ENCODE measurements around the gene NCAM1. TPM values are rescaled to one million over a fixed set of nuclear protein-coding genes. Genes with fewer than 3 reads are reported as not detected.

The NCAM1 gene
- polyA plus RNA-seq, 1 experiment, result 0.27 TPM

DNA sequence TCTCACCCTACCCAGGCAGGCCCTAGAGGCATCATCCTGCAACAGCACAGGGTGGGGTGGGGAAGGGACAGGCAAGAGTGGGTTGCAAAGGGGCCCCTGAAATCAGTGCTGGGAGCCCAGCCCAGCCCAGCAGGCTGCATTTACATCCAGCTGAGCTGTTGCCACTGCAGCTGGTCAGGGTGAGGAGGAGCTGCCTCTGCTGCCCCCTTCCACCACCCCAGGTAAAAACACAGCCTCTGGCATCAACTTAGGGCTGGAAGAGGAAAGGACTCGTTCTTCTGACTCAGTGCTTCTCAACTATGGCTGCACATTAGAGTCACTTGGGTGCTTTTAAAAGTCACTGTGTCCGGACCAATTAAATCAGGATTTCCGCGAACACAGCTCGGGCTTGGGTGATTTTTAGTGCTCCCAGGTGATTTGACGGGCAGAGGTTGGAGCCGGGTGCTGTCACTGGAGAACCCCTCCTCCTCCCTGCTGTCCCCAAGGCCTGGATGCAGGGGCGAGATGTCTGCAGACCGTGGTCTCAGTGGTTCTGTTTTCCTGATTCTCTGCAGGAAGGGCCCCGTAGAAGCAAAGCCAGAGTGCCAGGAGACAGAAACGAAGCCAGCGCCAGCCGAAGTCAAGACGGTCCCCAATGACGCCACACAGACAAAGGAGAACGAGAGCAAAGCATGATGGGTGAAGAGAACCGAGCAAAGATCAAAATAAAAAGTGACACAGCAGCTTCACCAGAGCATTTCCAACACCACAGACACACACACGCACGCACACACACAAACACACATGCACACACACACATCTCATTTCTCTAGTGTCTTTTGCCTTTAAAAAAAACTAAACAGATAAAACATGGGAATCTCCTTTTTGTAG, 313.7 kb downstream of the NCAM1 start:
- no peak for DNase-seq (ENCODE audit: low read depth)
- ChIA-PET CTCF (interaction anchor here (0.9 to 1.2 kb wide), 2 partner anchors 12 to 15 kb away, joined by 3 read pairs; no protein-coding TSS in a partner anchor), POLR2A (no interaction called here)
- no peak overlapping the region for H3K4me3 ChIP-seq (ENCODE audit: low read depth, low read length)
- TF ChIP-seq, protein P1, sequence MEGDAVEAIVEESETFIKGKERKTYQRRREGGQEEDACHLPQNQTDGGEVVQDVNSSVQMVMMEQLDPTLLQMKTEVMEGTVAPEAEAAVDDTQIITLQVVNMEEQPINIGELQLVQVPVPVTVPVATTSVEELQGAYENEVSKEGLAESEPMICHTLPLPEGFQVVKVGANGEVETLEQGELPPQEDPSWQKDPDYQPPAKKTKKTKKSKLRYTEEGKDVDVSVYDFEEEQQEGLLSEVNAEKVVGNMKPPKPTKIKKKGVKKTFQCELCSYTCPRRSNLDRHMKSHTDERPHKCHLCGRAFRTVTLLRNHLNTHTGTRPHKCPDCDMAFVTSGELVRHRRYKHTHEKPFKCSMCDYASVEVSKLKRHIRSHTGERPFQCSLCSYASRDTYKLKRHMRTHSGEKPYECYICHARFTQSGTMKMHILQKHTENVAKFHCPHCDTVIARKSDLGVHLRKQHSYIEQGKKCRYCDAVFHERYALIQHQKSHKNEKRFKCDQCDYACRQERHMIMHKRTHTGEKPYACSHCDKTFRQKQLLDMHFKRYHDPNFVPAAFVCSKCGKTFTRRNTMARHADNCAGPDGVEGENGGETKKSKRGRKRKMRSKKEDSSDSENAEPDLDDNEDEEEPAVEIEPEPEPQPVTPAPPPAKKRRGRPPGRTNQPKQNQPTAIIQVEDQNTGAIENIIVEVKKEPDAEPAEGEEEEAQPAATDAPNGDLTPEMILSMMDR (IDR thresholded peaks at IDR 0.05; ENCODE audit: insufficient read depth, low read depth, low read length), result no peak
- no peaks in the 10 kb centered on the region for H3K36me3 ChIP-seq (ENCODE audit: control insufficient read depth, insufficient read depth, low read length)
- no peaks in the 10 kb centered on the region for H3K27me3 ChIP-seq (ENCODE audit: control insufficient read depth, insufficient read depth, low read length)

DNA sequence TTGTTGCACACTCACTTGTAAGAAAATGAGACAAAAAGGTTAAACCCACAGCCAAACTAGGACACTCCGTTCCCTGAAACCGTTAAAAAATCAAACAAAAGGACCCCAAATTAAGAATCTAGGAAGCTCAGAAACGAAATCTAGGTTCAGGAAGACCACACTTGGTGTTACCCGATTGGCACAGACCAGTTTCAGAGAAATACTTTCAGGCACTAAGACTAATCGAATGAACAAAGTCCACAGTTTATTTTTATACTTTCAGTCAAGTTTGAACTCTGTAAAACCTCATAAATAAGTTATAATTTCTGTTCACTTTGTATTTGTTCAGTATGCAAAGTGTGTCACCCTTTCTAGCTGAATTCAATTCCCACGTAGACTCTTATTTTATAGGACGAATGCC, 314.4 kb downstream of the NCAM1 start:
- H3K27me3 ChIP-seq (ENCODE audit: control insufficient read depth, insufficient read depth, low read length), result no peaks in the 10 kb centered on the region
- TF ChIP-seq, protein P1 (IDR thresholded peaks at IDR 0.05; ENCODE audit: insufficient read depth, low read depth, low read length), result no peak
- H3K4me3 ChIP-seq (ENCODE audit: low read depth, low read length), result no peak overlapping the region
- CTCF ChIA-PET, result interaction anchor here (1.2 kb wide), 1 partner anchor 14 kb away, joined by 3 read pairs; no protein-coding TSS in a partner anchor
- H3K36me3 ChIP-seq (ENCODE audit: control insufficient read depth, insufficient read depth, low read length), result no peaks in the 10 kb centered on the region
- no peak for DNase-seq (ENCODE audit: low read depth)
- POLR2A ChIA-PET, result no interaction called here

DNA sequence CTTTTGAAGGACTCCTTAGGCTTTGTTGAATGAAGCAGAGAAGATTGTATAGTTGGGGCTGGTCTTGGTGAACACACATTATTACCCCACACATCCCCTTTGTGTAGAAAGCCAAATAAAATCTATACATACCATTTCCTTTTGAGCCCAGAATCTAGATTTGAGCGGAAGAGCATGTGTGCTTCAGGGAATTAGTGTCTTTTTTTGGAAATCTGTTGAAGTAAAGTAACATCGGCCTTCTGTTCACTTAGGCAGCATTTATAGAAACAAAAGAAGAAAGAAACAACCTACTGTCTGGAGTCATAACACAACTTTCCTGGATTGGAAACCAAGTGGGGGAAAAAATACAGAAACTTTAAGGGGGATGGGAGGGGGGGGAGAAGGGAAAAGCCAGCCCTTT, 315.2 kb downstream of the NCAM1 start:
- ChIA-PET POLR2A (no interaction called here), CTCF (no interaction called here)
- no peak for DNase-seq (ENCODE audit: low read depth)
- H3K27me3 ChIP-seq (ENCODE audit: control insufficient read depth, insufficient read depth, low read length), result no peaks in the 10 kb centered on the region
- no peak overlapping the region for H3K4me3 ChIP-seq (ENCODE audit: low read depth, low read length)
- TF ChIP-seq, protein P1 (IDR thresholded peaks at IDR 0.05; ENCODE audit: insufficient read depth, low read depth, low read length), result no peak
- H3K36me3 ChIP-seq (ENCODE audit: control insufficient read depth, insufficient read depth, low read length), result no peaks in the 10 kb centered on the region

DNA sequence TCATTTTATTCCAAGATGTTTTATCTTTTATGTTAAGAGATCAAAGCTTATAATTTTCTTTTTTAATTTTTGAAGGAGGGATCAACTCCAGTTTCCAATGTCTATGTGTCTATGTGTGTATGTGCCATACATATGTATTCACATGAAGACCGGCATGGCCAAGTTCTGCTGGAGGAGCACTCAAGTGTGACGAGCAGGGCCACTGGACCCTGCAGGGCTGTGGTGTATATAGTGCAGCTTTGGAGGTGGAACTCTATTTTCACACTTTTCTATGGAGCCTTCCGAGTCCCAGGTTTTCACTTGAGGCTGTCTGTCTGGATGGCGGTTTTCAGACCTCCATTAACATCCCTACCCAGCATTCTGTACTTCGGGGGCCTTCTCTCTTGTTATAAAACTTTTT, 316.7 kb downstream of the NCAM1 start:
- Histone ChIP-seq H3K36me3 (ENCODE audit: control insufficient read depth, insufficient read depth, low read length) (no peaks in the 10 kb centered on the region), H3K27me3 (ENCODE audit: control insufficient read depth, insufficient read depth, low read length) (no peaks in the 10 kb centered on the region; the same call in 1 of the 2 replicates), H3K4me3 (ENCODE audit: low read depth, low read length) (no peak overlapping the region)
- DNase-seq (ENCODE audit: low read depth), result no peak
- POLR2A ChIA-PET, result no interaction called here
- TF ChIP-seq, protein P1 (IDR thresholded peaks at IDR 0.05; ENCODE audit: insufficient read depth, low read depth, low read length), result no peak
- CTCF ChIA-PET, result interaction anchor here (1.7 kb wide), 1 partner anchor 12 kb away, joined by 4 read pairs; no protein-coding TSS in a partner anchor

DNA sequence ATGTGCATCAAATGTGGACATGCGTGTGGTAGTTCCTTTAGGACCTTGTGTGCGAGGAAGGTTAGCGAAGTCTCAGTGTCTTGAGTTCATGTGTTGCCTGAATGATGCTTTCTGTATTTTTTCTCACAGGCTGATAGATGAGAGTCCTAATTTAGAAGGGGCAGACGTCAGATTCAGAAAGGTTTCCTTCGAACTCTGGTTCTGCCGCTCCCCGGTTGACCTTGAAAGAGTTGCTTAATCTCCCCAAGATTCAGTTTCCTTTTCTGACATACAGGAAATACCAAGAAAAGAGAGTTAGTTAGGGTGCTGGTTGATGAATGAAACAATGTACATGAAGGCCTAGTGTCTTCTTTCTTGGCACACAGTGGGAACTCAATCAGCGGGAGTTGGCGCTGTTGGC, 317.3 kb downstream of the NCAM1 start:
- ChIA-PET CTCF (interaction anchor here (1.0 to 1.7 kb wide), 2 partner anchors 11 to 319 kb away, joined by 3 to 4 read pairs; no protein-coding TSS in a partner anchor), POLR2A (no interaction called here)
- DNase-seq (ENCODE audit: low read depth), result no peak
- TF ChIP-seq, protein P1 (IDR thresholded peaks at IDR 0.05; ENCODE audit: insufficient read depth, low read depth, low read length), result no peak
- no peak overlapping the region for H3K4me3 ChIP-seq (ENCODE audit: low read depth, low read length)
- no peaks in the 10 kb centered on the region; the same call in 1 of the 2 replicates for H3K27me3 ChIP-seq (ENCODE audit: control insufficient read depth, insufficient read depth, low read length)
- H3K36me3 ChIP-seq (ENCODE audit: control insufficient read depth, insufficient read depth, low read length), result no peaks in the 10 kb centered on the region
